Activated CD8-positive, alpha-beta memory T cell treated with anti-CD3 and anti-CD28 coated beads for 1 hour (primary cell): Measurements from ENCODE around the gene SKI.

Source experiments
- DNase-seq, 2 donors: peaks; one replicate each; pipeline ENCODE4 v3.0.0-alpha.2; 2020; ENCODE audit warnings: low read depth in 1 of 2; ENCODE audit errors: extremely low read depth in 1 of 2

The SKI gene

DNA sequence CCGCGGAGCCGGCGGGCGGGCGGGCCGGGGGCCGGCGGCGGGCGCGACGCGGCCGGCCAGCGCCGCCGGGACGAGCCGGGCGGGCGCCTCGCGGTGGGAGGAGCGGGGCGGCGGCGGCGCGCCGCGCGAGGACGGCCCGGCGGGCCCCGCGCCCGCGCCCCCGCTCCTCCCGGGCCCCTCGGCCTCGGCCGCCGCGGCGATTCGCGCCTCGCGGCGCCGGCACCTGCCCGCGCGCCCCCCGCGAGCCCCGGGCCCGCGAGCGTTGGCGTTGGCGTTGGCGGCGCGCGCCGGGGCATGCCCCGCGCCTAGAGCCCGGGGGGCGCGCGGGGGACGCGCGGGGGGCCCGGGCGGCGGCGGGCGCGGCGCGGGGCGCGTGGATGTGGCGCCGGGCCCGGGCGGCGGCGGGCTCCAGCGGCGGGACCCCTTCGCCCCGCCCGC, at the start of gene SKI:
Gene SKI, plus strand, starts transcription at position 163 of the 438 bp plus-strand sequence. CDS start 448 bp downstream, outside the sequence.
- no peak for DNase-seq

GRCh38 chr1:2178875-2179274, 49.2 kb upstream of the SKI start:
- no peak for DNase-seq

GRCh38 chr1:2179283-2180013, 48.7 kb upstream of the SKI start:
- DNase-seq, result no peak

DNA sequence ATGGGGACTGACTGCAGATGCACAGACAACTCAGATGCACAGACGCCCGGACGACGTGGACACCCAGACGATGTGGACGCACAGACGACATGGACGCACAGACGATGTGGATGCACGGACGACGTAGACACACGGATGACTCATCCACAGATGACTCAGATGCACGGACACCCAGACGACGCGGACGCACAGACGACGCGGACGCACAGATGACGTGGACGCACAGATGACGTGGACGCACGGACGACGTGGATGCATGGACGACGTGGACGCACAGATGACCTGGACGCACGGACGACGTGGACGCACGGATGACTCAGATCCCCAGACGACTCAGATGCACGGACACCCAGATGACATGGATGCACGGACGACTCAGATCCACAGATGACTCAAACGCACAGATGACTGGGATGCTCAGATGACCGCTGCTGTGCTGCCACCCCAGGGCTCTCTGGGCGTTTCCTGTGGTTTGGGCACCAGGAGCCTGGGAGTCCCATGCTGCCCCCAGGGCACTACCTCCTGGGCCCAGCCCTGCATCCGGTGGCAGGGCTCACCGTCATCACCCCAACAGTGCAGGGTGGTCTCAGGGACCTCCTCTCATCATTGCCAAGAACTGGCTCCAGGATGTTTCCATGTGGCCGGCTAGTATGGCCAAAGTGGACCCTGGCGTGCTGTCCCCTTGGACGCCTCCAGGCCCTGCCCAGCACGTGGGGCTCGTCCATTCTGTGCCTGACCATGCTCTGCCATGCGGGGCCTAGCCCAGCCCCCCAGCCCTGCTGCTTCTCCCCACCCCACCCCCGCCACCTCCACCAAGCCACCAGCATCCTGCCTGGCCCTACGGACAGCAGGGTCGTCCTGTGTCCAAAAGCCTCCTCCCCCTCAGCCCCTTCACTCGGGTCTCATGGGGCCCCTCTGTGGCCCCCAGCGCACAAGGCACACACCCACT, 47.5 kb upstream of the SKI start:
- no peak for DNase-seq

- no peak for DNase-seq
Observed at GRCh38 chr1:2181271-2181670, 46.8 kb upstream of the SKI start.

DNA sequence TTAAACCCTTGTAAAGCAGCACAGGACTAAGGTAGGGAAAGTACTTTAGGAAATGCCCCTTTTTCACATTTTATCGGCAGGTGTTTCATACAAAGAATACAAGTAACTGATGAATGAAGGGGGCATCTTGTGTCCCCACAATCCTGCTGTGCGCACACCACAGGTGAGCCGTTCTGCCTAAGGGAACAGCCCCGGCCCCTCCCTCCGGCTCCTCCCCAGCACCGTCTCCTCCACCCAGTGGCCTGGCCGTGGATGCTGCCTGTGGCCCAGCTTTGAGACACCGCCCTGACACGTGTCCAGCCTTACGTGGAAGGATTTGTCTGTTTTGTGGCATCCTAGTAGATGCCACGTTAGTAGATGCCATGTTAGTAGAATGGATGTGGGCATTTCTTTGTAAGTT, 46.4 kb upstream of the SKI start:
- DNase-seq, result no peak

DNA sequence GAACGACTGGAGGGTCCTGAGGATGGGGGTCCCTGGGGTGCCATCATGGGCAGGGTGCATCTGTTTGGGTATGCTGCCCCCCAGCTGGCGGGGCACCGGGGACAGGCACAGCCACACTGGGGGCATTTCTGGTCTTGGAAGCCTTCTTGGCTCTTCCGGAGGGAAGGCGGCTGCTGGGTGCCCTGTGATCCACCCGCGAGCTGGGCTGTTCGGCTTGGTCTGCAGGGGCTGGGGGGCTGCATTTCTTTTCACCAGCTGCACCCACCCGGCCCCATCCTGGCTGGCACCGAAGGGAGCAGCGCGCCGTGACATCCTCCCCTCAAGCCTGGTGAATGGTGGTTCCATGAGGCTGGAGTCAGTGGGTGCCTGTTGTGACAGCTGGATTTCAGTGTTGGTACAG, 45.7 kb upstream of the SKI start:
- DNase-seq, result no peak

- DNase-seq, result no peak
Observed at GRCh38 chr1:2183937-2184334, 44.2 kb upstream of the SKI start.

- DNase-seq, result no peak
Observed at GRCh38 chr1:2184531-2184930, 43.6 kb upstream of the SKI start.

- DNase-seq, result no peak
Observed at GRCh38 chr1:2184934-2185333, 43.2 kb upstream of the SKI start.

- no peak for DNase-seq
Observed at GRCh38 chr1:2185880-2186855, 42.0 kb upstream of the SKI start.

GRCh38 chr1:2186901-2187300, 41.2 kb upstream of the SKI start:
- no peak for DNase-seq

GRCh38 chr1:2187619-2188018, 40.5 kb upstream of the SKI start:
- DNase-seq, result no peak

DNA sequence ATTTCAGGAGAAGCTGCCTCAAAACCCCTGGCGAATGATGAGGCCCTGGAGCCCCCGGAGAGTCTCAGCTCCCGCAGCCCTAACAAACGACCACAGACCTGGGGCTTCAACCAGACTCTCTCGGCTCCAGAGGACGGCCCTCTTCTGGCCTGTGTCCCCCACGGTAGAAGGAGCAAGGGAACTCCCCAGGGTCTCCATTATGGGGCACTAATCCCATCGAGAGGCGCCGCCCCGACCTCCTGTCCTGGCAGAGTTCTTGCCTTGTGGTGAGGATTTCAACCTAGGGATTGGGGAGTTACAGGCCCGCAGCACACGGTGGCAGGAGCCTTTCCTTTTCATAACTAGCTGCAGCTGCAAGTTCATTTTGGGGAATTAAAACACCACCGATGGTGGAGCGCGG, 39.8 kb upstream of the SKI start:
- no peak for DNase-seq

- DNase-seq, result peak; percentile 83 to 84
Observed at GRCh38 chr1:2189459-2190425, 38.4 kb upstream of the SKI start.

DNA sequence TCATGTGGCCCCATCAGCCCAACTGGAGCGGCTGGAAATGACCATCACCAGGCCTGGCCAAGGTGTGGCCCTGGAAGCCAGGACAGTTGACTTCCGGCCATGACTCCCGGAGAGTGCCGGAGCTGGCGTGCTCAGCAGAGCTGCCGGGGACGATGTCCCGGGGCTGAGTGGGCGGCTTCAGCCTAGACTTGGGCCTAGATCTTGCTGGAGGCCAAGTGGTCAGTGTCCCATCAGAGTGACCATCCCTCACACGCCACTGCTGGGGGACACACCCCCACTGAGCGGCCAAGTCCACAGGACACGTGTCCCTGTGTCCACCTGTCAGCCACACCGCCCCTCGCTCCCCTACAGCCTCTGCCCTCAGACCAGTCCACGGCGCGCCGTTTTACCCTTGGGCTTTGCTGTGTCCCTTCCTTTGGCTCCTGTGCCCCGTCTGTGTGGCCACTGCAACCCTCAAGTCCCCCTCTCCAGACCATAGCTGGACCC, 37.6 kb upstream of the SKI start:
- no peak for DNase-seq

- no peak for DNase-seq
Observed at GRCh38 chr1:2192031-2192995, 35.8 kb upstream of the SKI start.

DNA sequence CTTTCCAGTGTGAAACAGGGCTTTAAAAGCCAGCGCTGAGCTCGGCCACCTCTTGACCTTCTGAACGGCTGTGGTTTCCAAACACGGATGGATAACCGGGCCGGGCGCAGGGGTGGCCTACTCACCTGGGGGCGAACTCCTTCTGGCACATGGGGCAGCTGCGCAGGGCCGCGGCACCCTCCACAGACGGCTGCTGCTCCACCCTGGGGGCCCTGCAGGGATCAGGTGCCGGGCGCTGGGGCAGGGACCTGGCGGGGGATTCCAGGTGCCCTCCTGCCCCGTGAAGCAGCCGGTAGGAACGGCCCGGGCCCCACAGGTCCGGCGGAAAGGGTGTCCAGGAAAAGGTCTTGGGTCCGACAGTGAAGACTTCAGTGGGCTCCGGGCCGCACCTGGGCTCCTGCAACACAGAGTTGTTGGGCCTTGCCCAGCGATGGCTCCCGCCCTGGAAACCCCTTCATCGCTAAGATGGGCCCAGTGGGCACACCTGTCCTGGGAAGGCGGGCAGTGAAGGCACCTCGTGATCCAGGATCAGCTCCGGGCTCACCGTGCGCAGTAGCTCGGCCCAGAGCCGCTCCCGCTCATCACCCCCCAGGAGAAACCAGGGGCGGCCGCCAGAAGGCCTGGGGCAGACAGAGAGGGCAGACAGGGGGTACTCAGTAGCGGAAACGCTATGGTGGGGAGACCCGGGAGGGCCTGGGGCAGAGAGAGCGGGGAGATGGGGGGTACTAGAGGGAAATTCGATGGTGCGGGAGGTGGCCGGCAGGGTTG, 34.4 kb upstream of the SKI start:
- no peak for DNase-seq
